Stimulated activated effector memory CD8-positive, alpha-beta T cell treated with anti-CD3 and anti-CD28 coated beads, Interleukin-12 subunit alpha, Interleukin-12 subunit beta, amount 100 ng/mL, for 72 hours (primary cell): ENCODE results near the gene LHX3.

Experiments
- ATAC-seq: fragments of 150-1000 bp; cut with Tn5 transposase; 2 replicates; pipeline ENCODE4 v1.10.0; 2021
- DNase-seq, 2 donors: peaks; one replicate each; pipeline ENCODE4 v3.0.0; 2021 to 2022; ENCODE audit warnings: low spot score in 2 of 2
- H3K27ac Mint-ChIP-seq: one replicate; pipeline ENCODE4 v1.8.0; 2022; ENCODE audit warnings: mild to moderate bottlenecking, mixed read lengths
- H3K36me3 Mint-ChIP-seq: one replicate; pipeline ENCODE4 v1.8.0; 2022; ENCODE audit warnings: mild to moderate bottlenecking, mixed read lengths
- H3K4me1 Mint-ChIP-seq: one replicate; pipeline ENCODE4 v1.8.0; 2022; ENCODE audit warnings: mixed read lengths
- H3K4me3 Mint-ChIP-seq: one replicate; pipeline ENCODE4 v1.8.0; 2022; ENCODE audit warnings: mild to moderate bottlenecking, mixed read lengths
- H3K9me3 Mint-ChIP-seq: one replicate; pipeline ENCODE4 v1.8.0; 2022; ENCODE audit warnings: mixed read lengths

Gene LHX3

GRCh38 chr9:136197084-136197875 lies 7.6 kb downstream of the LHX3 start:
- no peaks in the 10 kb centered on the region for H3K36me3 Mint-ChIP-seq
- H3K9me3 Mint-ChIP-seq = no peaks in the 10 kb centered on the region
- ATAC-seq = peak; percentile 20
- no peak overlapping the region for H3K4me3 Mint-ChIP-seq
- DNase-seq = no peak
- peaks cover 8% of the 10 kb centered on the region for H3K4me1 Mint-ChIP-seq
- no peak overlapping the region for H3K27ac Mint-ChIP-seq

- H3K36me3 Mint-ChIP-seq = no peaks in the 10 kb centered on the region
- ATAC-seq (no peak), DNase-seq (no peak)
- H3K27ac Mint-ChIP-seq = no peak overlapping the region
- H3K4me3 Mint-ChIP-seq = no peak overlapping the region
- no peaks in the 10 kb centered on the region for H3K9me3 Mint-ChIP-seq
- H3K4me1 Mint-ChIP-seq = peaks cover 8% of the 10 kb centered on the region
Observed at GRCh38 chr9:136196404-136197083, 8.4 kb downstream of the LHX3 start.

DNA sequence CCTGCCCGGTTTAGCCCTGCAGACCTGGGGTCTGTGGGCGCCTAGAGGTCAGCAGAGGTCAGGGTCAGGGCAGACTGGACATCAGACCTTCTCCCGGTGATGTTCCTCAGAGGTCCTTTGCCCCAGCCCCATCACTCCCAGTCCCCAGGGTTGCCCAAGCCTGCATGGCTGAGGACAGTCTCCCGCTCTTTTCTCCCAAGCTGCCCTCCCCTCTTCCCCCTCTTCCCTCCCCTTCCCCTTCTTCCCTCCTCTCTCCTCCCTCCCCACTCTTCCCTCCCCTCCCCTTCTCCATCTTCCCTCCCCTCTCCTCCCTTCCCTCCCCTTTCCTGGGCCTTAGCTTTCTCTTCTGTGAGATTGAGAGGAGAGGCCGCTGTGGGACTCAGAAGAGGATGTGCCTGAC lies 10.4 kb downstream of the LHX3 start:
- Mint-ChIP-seq H3K4me1 (peaks cover 8% of the 10 kb centered on the region), H3K36me3 (no peaks in the 10 kb centered on the region), H3K9me3 (no peaks in the 10 kb centered on the region), H3K27ac (no peak overlapping the region), H3K4me3 (no peak overlapping the region)
- no peak for ATAC-seq
- no peak for DNase-seq

DNA sequence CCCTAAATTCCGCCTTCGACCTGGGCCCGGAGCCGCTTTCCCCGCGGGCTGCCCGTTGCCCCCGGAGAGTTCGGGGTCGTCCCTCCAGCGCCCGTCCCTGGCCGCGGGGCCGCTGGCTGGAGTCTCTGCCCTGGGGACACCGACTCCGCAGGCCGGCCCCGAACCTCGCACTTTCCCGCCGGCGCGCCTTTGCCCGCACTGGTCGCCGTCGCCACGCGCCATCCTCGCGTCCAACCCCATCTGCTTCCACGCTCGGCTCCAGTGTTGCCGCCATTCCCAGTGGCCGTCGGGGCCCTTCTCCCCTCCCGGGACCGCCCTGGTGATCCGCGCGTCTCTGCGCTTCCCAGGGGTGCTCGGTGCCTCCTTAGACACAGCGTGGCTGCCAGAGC lies 11.0 kb downstream of the LHX3 start:
- ATAC-seq (no peak), DNase-seq (no peak)
- no peak overlapping the region for H3K4me3 Mint-ChIP-seq
- no peaks in the 10 kb centered on the region for H3K36me3 Mint-ChIP-seq
- no peaks in the 10 kb centered on the region for H3K9me3 Mint-ChIP-seq
- no peak overlapping the region for H3K27ac Mint-ChIP-seq
- peaks cover 8% of the 10 kb centered on the region for H3K4me1 Mint-ChIP-seq

GRCh38 chr9:136193127-136193890 lies 11.6 kb downstream of the LHX3 start:
- Mint-ChIP-seq H3K27ac (no peak overlapping the region), H3K4me3 (no peak overlapping the region), H3K9me3 (no peaks in the 10 kb centered on the region), H3K36me3 (no peaks in the 10 kb centered on the region), H3K4me1 (peaks cover 8% of the 10 kb centered on the region)
- ATAC-seq = no peak
- no peak for DNase-seq

DNA sequence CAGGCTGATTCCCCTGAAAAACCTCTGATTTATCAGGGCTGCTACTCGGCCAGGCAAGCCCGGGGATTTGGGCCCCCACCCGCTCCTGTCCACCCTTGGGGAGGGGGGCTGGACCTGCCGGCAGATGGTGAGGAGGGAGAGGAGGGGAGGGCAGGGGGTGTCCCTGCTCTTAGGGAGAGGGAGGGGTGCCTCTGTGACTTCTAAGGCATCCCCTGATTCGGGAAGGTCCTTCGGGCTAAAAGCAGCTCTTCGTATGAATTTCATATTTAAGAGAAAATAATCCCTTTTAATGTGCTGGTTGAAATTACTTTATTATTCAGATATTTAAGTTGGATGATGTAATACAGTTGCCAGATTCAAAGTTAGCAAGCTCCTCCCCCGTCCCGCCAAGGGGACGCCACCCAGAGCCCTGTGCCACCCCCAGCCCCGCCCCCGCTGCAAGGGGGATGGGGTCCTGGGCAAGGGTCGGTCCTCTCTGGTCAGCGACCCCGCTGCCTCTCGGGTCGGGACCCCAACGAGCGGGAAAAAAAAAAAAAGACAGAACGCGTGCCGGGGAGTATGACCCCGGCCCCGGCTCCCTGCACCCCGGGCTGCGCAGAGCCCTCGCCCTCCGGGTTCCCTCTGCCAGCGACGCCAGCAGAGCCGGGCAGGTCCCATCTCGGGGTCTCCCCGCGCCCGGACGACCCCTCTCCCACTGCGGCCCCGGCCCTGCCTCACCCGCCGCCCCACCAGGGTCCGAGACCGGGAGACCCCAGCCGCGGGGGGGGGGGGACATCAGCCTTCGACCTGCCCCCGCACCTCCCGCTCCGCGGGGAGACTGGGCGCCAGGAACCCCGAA lies 12.4 kb downstream of the LHX3 start:
- Mint-ChIP-seq H3K9me3 (no peaks in the 10 kb centered on the region), H3K4me1 (peaks cover 8% of the 10 kb centered on the region), H3K36me3 (no peaks in the 10 kb centered on the region), H3K4me3 (no peak overlapping the region), H3K27ac (no peak overlapping the region)
- ATAC-seq = no peak
- no peak for DNase-seq

DNA sequence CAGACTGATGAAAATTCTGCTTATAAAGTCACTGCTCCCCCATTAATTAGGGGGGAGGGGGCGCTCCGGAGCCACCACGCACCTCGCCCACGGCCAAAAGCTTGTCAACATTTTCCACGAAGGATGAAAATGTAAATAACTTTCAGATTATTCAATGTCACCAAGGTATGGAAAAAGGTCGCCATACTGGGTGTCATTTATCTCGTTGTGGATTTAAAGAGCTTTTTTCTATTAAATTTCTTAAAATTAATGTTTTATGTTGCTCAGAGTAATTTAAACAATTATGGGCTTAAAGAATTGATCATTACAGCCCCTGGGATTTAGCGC lies 13.0 kb downstream of the LHX3 start:
- H3K4me1 Mint-ChIP-seq = peaks cover 7% of the 10 kb centered on the region
- no peaks in the 10 kb centered on the region for H3K9me3 Mint-ChIP-seq
- H3K4me3 Mint-ChIP-seq = no peak overlapping the region
- ATAC-seq = no peak
- no peak overlapping the region for H3K27ac Mint-ChIP-seq
- no peak for DNase-seq
- H3K36me3 Mint-ChIP-seq = no peaks in the 10 kb centered on the region

DNA sequence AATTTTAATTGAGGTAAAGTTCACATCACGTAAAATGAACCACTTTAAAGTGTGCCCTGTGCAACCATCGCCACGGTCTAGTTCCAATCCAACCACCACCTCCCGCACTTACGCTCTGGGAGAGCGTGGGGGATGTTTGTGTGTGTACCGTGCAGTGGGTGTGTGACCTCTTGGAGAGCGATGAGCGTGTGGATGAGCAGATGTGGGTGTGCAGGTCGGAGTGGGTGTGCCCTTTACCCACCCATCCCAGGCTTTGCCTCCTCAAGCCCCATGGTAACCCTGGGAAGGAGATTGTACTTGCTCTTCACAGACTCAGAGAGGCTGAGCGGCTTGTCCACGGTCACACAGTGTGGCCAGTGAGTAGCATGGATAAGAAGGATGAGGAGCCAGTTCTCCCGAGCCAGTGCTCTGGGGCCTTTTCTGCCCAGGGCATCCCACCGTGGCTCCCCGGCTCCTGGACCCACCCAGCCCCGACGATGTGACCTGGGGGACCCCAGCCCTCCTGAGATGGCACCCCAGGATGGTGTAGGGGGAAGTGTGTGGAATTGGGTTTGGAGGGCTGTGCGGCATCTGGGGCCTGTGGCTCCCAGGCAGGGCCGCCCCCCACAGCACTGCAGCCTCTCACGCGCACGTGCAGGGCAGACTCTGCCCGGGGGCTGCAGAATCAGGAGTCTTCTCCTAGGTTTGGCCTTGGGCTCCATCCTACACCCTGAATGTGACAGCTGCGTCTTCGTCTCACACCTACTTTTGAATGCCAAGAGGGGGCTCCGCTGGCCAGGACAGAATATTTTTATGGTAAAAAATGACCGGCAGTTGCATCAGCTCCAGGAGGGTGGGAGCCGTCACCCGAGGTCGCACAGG lies 13.6 kb downstream of the LHX3 start:
- Mint-ChIP-seq H3K4me1 (peaks cover 1% of the 10 kb centered on the region), H3K4me3 (no peak overlapping the region), H3K36me3 (no peaks in the 10 kb centered on the region), H3K9me3 (no peaks in the 10 kb centered on the region), H3K27ac (no peak overlapping the region)
- ATAC-seq = no peak
- no peak for DNase-seq

DNA sequence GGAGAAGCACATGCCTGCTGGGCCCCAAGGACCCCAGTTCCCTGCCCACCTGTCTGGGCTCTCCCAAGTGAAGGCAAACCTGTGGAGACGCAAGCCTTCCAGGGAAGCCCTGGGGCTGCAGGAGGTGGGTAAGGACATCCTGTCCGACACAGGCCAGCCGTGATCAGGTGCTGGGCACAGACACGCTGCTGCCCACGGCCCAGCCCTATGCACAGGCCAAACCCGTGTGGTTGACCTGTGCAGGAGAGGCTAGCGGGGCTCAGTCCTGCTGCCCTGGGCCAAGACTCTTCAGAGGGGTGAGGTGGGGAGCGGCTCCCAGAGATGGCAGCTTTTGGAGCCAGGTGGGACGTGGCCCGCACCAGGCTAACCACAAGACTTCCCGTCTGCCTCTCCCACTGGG lies 14.3 kb downstream of the LHX3 start:
- H3K27ac Mint-ChIP-seq = no peak overlapping the region
- no peak for ATAC-seq

GRCh38 chr9:136190237-136190601 lies 14.7 kb downstream of the LHX3 start:
- Mint-ChIP-seq H3K4me3 (no peak overlapping the region), H3K27ac (no peak overlapping the region), H3K4me1 (no peaks in the 10 kb centered on the region), H3K9me3 (no peaks in the 10 kb centered on the region), H3K36me3 (no peaks in the 10 kb centered on the region)
- DNase-seq (no peak), ATAC-seq (no peak)

More for the DNA sequence above, 14.3 kb downstream of the LHX3 start:
- H3K4me1 Mint-ChIP-seq = no peaks in the 10 kb centered on the region
- DNase-seq = no peak
- H3K4me3 Mint-ChIP-seq = no peak overlapping the region
- H3K9me3 Mint-ChIP-seq = no peaks in the 10 kb centered on the region
- H3K36me3 Mint-ChIP-seq = no peaks in the 10 kb centered on the region

DNA sequence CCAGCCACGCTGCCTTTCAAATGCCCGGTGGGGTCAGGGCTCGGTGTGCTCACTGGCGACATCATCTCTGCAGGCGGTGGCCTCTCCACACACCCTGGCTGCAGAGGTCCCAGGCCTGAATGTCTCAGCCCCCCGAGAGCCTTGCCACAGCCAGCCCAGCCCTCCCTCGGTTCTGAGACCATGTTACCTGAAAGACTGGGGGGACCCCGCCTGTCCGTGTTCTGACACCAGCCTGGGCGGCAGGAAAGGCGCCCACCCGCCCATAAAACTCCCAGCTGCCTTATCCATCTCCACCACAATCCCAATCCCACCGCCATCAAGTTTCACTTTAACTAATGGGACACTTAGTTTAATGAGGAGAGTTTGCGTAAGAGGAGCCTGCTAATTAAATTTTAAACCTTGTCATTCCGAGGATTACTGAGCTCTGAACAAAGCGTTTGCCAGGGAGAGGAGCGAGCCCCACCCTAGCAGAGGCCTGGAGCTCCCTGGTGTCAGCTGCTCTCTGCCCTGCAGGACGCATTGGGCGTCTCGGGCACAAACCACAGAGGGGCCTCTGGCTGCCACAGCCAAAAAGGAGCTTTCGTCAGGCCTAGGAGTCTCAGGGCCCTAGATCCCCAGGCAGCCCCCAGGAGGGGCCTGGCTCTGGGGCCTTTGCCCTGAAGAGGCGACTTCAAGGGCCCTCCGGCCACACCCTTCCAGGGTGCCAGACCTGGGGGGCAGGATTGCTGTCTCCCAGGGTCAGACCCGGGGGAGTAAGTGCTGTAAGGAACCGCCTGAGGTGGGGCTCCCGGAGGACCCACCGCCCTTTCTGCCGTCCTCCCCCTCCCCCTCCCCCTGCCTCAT lies 15.3 kb downstream of the LHX3 start:
- ATAC-seq (no peak), DNase-seq (no peak)
- no peaks in the 10 kb centered on the region for H3K4me1 Mint-ChIP-seq
- no peak overlapping the region for H3K4me3 Mint-ChIP-seq
- H3K27ac Mint-ChIP-seq = no peak overlapping the region
- no peaks in the 10 kb centered on the region for H3K9me3 Mint-ChIP-seq
- H3K36me3 Mint-ChIP-seq = no peaks in the 10 kb centered on the region

DNA sequence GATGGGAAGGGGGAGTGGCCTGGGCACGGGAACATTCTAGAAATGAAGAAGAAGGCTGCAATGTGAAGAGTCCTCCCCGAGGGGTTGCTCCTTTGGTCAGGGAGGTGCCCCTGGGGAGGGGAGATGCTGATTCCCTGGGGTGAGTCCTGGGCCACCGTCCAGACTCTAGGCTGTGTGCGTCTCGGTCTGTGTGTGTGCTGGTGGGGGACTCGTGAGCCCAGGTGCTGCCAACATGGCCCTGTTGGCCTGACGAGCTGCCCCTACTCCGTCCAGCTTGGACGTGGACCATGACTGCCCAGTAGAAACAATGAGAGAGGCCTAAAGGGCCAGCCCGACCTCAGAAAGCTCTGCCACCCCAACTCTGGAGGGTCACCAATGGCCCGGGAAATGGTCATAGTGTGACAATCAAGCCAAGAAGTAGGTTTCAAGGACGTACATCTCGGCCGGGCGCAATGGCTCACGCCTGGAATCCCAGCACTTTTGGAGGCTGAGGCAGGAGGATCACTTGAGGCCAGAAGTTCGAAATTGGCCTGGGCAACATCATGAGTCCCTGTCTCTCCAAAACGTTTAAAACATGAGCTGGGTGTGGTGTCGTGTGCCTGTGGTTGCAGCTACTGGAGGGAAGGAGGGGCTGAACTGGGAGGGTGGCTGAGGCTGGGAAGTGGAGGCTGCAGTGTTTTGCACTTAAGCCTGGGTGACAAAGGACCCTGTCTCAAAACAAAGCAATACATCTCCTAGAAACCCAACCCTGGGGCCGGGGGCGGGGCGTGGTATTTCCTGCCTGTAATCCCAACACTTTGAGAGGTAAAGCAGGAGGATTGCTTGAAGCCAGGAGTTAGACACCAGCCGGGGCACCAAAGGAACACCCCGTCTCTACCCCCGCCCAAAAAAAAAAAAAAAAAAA lies 17.0 kb downstream of the LHX3 start:
- no peaks in the 10 kb centered on the region for H3K9me3 Mint-ChIP-seq
- H3K4me1 Mint-ChIP-seq = no peaks in the 10 kb centered on the region
- no peak overlapping the region for H3K27ac Mint-ChIP-seq
- no peaks in the 10 kb centered on the region for H3K36me3 Mint-ChIP-seq
- DNase-seq (no peak), ATAC-seq (no peak)
- H3K4me3 Mint-ChIP-seq = no peak overlapping the region

- ATAC-seq (no peak), DNase-seq (no peak)
- Mint-ChIP-seq H3K36me3 (no peaks in the 10 kb centered on the region), H3K27ac (no peak overlapping the region), H3K4me1 (no peaks in the 10 kb centered on the region), H3K9me3 (no peaks in the 10 kb centered on the region), H3K4me3 (no peak overlapping the region)
Observed at GRCh38 chr9:136187197-136187596, 17.7 kb downstream of the LHX3 start.
